MM.1S (cell line): Measurements from ENCODE around the gene RAD51C.
"Not testable (repeated sequence)": the region's sequence is repeated elsewhere in the genome, so short reads cannot be mapped to it uniquely, and the experiment has no call there.

ENCODE experiments used
- DNase-seq: peaks from one replicate; pipeline ENCODE4 v3.0.0-alpha.2; 2015
- H2AFZ ChIP-seq: fragments of 300-600 bp; sonication (generic); 2 replicates; pipeline ENCODE4 v1.6.0; 2016; ENCODE audit warnings: antibody characterized with exemption, low read length
- H3F3A ChIP-seq: fragments of 300-600 bp; sonication (generic); 2 replicates; pipeline ENCODE4 v1.6.1; 2016; ENCODE audit warnings: mild to moderate bottlenecking, antibody characterized with exemption, low read length, moderate library complexity, mixed read lengths; ENCODE audit not compliant: insufficient read depth
- H3K27ac ChIP-seq: fragments of 300-600 bp; sonication (generic); 2 replicates; pipeline ENCODE4 v1.5.1; 2016; ENCODE audit warnings: mild to moderate bottlenecking, low read length
- H3K27me3 ChIP-seq: fragments of 300-600 bp; sonication (generic); replicated peaks from 2 replicates; pipeline ENCODE4 v1.6.0; 2016; ENCODE audit warnings: low read length; ENCODE audit not compliant: insufficient read depth
- H3K36me3 ChIP-seq: fragments of 300-600 bp; sonication (generic); replicated peaks from 2 replicates; pipeline ENCODE4 v1.6.1; 2016; ENCODE audit warnings: mild to moderate bottlenecking, low read length, mixed read lengths; ENCODE audit not compliant: insufficient read depth
- H3K4me1 ChIP-seq: fragments of 300-600 bp; sonication (generic); 2 replicates; pipeline ENCODE4 v1.6.1; 2016; ENCODE audit warnings: low read length, mixed read lengths
- H3K4me2 ChIP-seq: fragments of 300-600 bp; sonication (generic); 2 replicates; pipeline ENCODE4 v1.6.0; 2016; ENCODE audit warnings: low read depth, low read length
- H3K4me3 ChIP-seq: fragments of 300-600 bp; sonication (generic); 2 replicates; pipeline ENCODE4 v1.5.1; 2016; ENCODE audit warnings: low read length, mixed read lengths
- H3K79me2 ChIP-seq: fragments of 300-600 bp; sonication (generic); 2 replicates; pipeline ENCODE4 v1.6.1; 2016; ENCODE audit warnings: mixed run types, low read length, mixed read lengths
- H3K9ac ChIP-seq: fragments of 300-600 bp; sonication (generic); 2 replicates; pipeline ENCODE4 v1.6.1; 2016; ENCODE audit warnings: low read length, mixed read lengths
- H3K9me2 ChIP-seq: fragments of 300-600 bp; sonication (generic); replicated peaks from 2 replicates; pipeline ENCODE4 v1.6.1; 2016; ENCODE audit warnings: mild to moderate bottlenecking, low read length, mixed read lengths; ENCODE audit not compliant: insufficient read depth
- H3K9me3 ChIP-seq: fragments of 300-600 bp; sonication (generic); replicated peaks from 2 replicates; pipeline ENCODE4 v1.6.1; 2016; ENCODE audit warnings: mild to moderate bottlenecking, low read length, mixed read lengths; ENCODE audit not compliant: insufficient read depth
- H4K20me1 ChIP-seq: fragments of 300-600 bp; sonication (generic); 2 replicates; pipeline ENCODE4 v1.6.1; 2016; ENCODE audit warnings: mild to moderate bottlenecking, low read length, moderate library complexity, mixed read lengths; ENCODE audit not compliant: insufficient read depth
- CTCF ChIP-seq: fragments of 300-600 bp; sonication (generic); IDR thresholded peaks from 2 replicates; pipeline ENCODE4 v1.5.1; 2016; ENCODE audit warnings: antibody characterized with exemption, low read length, mixed read lengths
- EZH2 ChIP-seq: fragments of 300-600 bp; sonication (generic); optimal IDR thresholded peaks from 2 replicates; pipeline ENCODE3; 2017; ENCODE audit warnings: low read depth, mild to moderate bottlenecking, antibody characterized with exemption, low read length, mixed read lengths
- EZH2phosphoT487 ChIP-seq: fragments of 300-600 bp; sonication (generic); IDR thresholded peaks from 2 replicates; pipeline ENCODE4 v1.6.1; 2018; ENCODE audit warnings: antibody characterized with exemption, low read length

The RAD51C gene

DNA sequence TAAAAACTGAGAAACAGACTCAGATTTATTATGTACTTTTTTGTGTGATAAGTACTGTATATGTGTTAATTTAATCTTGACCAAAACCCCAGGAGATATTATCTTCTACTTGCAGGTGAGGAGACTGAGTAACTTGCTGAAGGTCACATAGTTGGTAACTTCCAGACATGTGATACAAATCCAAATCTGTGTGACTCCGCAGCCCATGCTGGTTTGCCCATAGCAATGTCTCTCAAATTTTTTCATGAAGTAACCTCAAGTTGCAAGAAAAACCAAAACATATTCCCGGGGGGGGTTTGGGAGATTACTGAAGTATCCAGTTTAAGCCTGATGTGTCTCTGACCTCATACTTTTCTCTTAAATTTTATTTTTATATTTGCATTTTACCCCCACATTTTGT, 3.9 kb upstream of the RAD51C start:
- Histone ChIP-seq H3K27me3 (no peaks in the 10 kb centered on the region), H3K36me3 (no peaks in the 10 kb centered on the region), H3K9me3 (no peaks in the 10 kb centered on the region), H3K9ac (no peak overlapping the region), H3K27ac (no peak overlapping the region), H3K9me2 (no peaks in the 10 kb centered on the region), H3K4me3 (no peak overlapping the region), H2AFZ (no peak overlapping the region), H3K4me1 (peaks cover 9% of the 10 kb centered on the region), H3K4me2 (no peak overlapping the region), H3K79me2 (peaks cover 9% of the 10 kb centered on the region), H4K20me1 (no peaks in the 10 kb centered on the region), H3F3A (no peaks in the 10 kb centered on the region)
- DNase-seq: no peak
- TF ChIP-seq EZH2 (no peak), EZH2phosphoT487 (no peak), CTCF (no peak)

DNA sequence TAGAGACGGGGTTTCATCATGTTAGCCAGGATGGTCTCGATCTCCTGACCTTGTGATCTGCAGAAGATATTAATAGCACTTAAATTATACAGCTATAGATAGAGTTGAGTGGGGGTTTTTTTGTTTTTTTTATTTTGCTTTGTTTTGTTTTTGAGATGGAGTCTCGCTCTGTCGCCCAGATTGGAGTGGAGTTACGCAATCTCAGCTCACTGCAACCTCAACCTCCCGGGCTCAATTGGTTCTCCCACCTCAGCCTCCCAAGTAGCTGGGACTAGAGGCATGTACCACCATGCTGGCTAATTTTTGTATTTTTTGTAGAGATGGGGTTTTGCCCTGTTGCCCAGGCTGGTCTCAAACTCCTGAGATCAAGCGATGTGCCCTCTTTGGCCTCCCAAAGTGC, 2.4 kb upstream of the RAD51C start:
- not testable (repeated sequence) for H4K20me1 ChIP-seq, H3K9me3 ChIP-seq, H3K27me3 ChIP-seq, H3F3A ChIP-seq, H3K4me3 ChIP-seq, H3K9me2 ChIP-seq, H3K27ac ChIP-seq, H2AFZ ChIP-seq, H3K4me2 ChIP-seq, DNase-seq, H3K36me3 ChIP-seq, H3K9ac ChIP-seq
- Histone ChIP-seq H3K4me1 (peaks cover 12% of the 10 kb centered on the region), H3K79me2 (peaks cover 25% of the 10 kb centered on the region)

GRCh38 chr17:58691701-58692238, 632 bp upstream of the RAD51C start, which contains the start of gene TEX14:
TSS of gene TEX14 (minus strand) at chr17:58692045. CDS start at chr17:58652001, 40,044 bp downstream.
- Histone ChIP-seq H3K9ac (peak within 1 kb of the TSS; percentile 72), H3F3A (no peaks in the 10 kb centered on the region)
- DNase-seq: no peak

More at GRCh38 chr17:58691701-58692238, 632 bp upstream of the RAD51C start, which contains the start of gene TEX14:
- Histone ChIP-seq H3K4me1 (peaks cover 12% of the 10 kb centered on the region), H3K4me2 (peak within 1 kb of the TSS; percentile 85), H3K4me3 (peak within 1 kb of the TSS; percentile 67), H3K27ac (peak within 1 kb of the TSS; percentile 53; the same call in 1 of the 2 replicates), H3K9me2 (no peaks in the 10 kb centered on the region), H3K9me3 (no peaks in the 10 kb centered on the region), H3K36me3 (no peaks in the 10 kb centered on the region), H3K27me3 (no peaks in the 10 kb centered on the region), H3K79me2 (peaks cover 25% of the 10 kb centered on the region), H4K20me1 (no peaks in the 10 kb centered on the region), H2AFZ (peak within 1 kb of the TSS; percentile 98)
- TF ChIP-seq CTCF: no peak
- TF ChIP-seq EZH2phosphoT487: no peak
- TF ChIP-seq EZH2: no peak
